HG02642 (cell line): ENCODE results near the gene ULK4.
"Not testable (repeated sequence)": the region's sequence is repeated elsewhere in the genome, so short reads cannot be mapped to it uniquely, and the experiment has no call there.

Experiments used
- ATAC-seq: cut with Tn5 transposase; IDR thresholded peaks from one replicate; pipeline ENCODE4 v1.9.1; 2021; ENCODE audit warnings: mild to moderate bottlenecking; ENCODE audit not compliant: unreplicated experiment, poor library complexity

The ULK4 gene

GRCh38 chr3:41598402-41599126 is 363.3 kb downstream of the ULK4 start:
- ATAC-seq = no peak

- no peak for ATAC-seq
Measured at GRCh38 chr3:41593774-41594173, 368.1 kb downstream of the ULK4 start.

GRCh38 chr3:41592753-41593510 is 369.0 kb downstream of the ULK4 start:
- ATAC-seq = no peak

- ATAC-seq = no peak
Measured at GRCh38 chr3:41583014-41583413, 378.9 kb downstream of the ULK4 start.

- peak; percentile 89 for ATAC-seq
Measured at GRCh38 chr3:41581700-41582099, 380.2 kb downstream of the ULK4 start.

- ATAC-seq = no peak
Measured at GRCh38 chr3:41580274-41580959, 381.5 kb downstream of the ULK4 start.

- no peak for ATAC-seq
Measured at GRCh38 chr3:41579861-41580260, 382.0 kb downstream of the ULK4 start.

GRCh38 chr3:41578798-41579197 is 383.1 kb downstream of the ULK4 start:
- ATAC-seq = no peak

GRCh38 chr3:41575724-41576123 is 386.2 kb downstream of the ULK4 start:
- no peak for ATAC-seq

- ATAC-seq = no peak
Measured at GRCh38 chr3:41574900-41575299, 387.0 kb downstream of the ULK4 start.

GRCh38 chr3:41573591-41573990 is 388.3 kb downstream of the ULK4 start:
- ATAC-seq = no peak

GRCh38 chr3:41572092-41572491 is 389.8 kb downstream of the ULK4 start:
- ATAC-seq = no peak

GRCh38 chr3:41569632-41570305 is 392.1 kb downstream of the ULK4 start:
- ATAC-seq = no peak

- ATAC-seq = no peak
Measured at GRCh38 chr3:41565948-41566514, 395.9 kb downstream of the ULK4 start.

- ATAC-seq = no peak
Measured at GRCh38 chr3:41565003-41565402, 396.9 kb downstream of the ULK4 start.

GRCh38 chr3:41556245-41556644 is 405.7 kb downstream of the ULK4 start:
- not testable (repeated sequence) for ATAC-seq

- no peak for ATAC-seq
Measured at GRCh38 chr3:41532976-41533375, 428.9 kb downstream of the ULK4 start.

- no peak for ATAC-seq
Measured at GRCh38 chr3:41526995-41527573, 434.8 kb downstream of the ULK4 start.

GRCh38 chr3:41525303-41526064 is 436.4 kb downstream of the ULK4 start:
- no peak for ATAC-seq
